A549 (cell line): ENCODE measurements around the gene GPS1. TPM values are rescaled to one million over a fixed set of nuclear protein-coding genes. Genes with fewer than 3 reads are reported as not detected.

ENCODE experiments used
- ATAC-seq, 2 experiments: fragments of 200-7000 bp in 1 of 2; fragments of >200 bp in 1 of 2; cut with Nextera tagmentation in 1 of 2; cut with Tn5 transposase in 1 of 2; 3 replicates each; pipeline versions ENCODE4 v1.8.0 to v1.9.1; 2018 to 2020; ENCODE audit warnings: mild to moderate bottlenecking in 1 of 2, moderate library complexity in 1 of 2
- CTCF ChIA-PET: fragments of 300-600 bp; sonication (Branson Sonifier 250); formaldehyde crosslinking; extraction: SDS; loops from one replicate; lab custom pipeline; 2021; ENCODE audit warnings: antibody characterized with exemption, inconsistent platforms; lab: Yijun Ruan, JAX
- POLR2A ChIA-PET: fragments of 350-600 bp; formaldehyde crosslinking; extraction: SDS; loops from one replicate; lab custom pipeline; 2021; ENCODE audit warnings: antibody characterized with exemption, inconsistent platforms; lab: Yijun Ruan, JAX
- DNase-seq, 2 experiments: peaks; one replicate each; pipeline versions ENCODE4 v3.0.0 to v3.0.0-alpha.2; 2011 to 2016; ENCODE audit warnings: low read depth in 1 of 2, low spot score in 1 of 2
- FAIRE-seq: peaks from 2 replicates; lab custom pipeline; 2011; peaks lifted over from hg19 to GRCh38; lab: Jason Lieb, UNC
- H3K27ac ChIP-seq, 2 experiments: fragments of >200 bp; sonication (Bioruptor Twin); formaldehyde crosslinking; 3 replicates each; pipeline ENCODE4 v1.5.1; 2016 to 2017
- H3K4me1 ChIP-seq: fragments of >200 bp; sonication (Bioruptor Twin); formaldehyde crosslinking; 3 replicates; pipeline ENCODE4 v1.6.1; 2016
- H3K4me2 ChIP-seq: fragments of >200 bp; sonication (Bioruptor Twin); formaldehyde crosslinking; 3 replicates; pipeline ENCODE4 v1.6.1; 2016
- H3K4me3 ChIP-seq: fragments of >200 bp; sonication (Bioruptor Twin); formaldehyde crosslinking; 3 replicates; pipeline ENCODE4 v1.5.1; 2016
- H3K9me3 ChIP-seq: fragments of >200 bp; sonication (Bioruptor Twin); formaldehyde crosslinking; 3 replicates; pipeline ENCODE4 v1.6.1; 2016
- CEBPB ChIP-seq, 2 experiments: fragments of >200 bp in 1 of 2; sonication (Bioruptor Twin) in 1 of 2; formaldehyde crosslinking in 1 of 2; IDR thresholded peaks; 2 replicates each; pipeline ENCODE4 v1.6.1; 2012 to 2016
- HOXB5 ChIP-seq: fragments of 250-450 bp; sonication (Bioruptor Pico); IDR thresholded peaks from 2 replicates; pipeline ENCODE4 v1.5.0; 2020; ENCODE audit warnings: mild to moderate bottlenecking, moderate library complexity
- JUN ChIP-seq, 2 experiments: fragments of >200 bp; sonication (Bioruptor Twin); formaldehyde crosslinking; IDR thresholded peaks; 2 replicates in 1 of 2; 3 replicates in 1 of 2; pipeline ENCODE4 v1.6.1; 2016 to 2017
- KDM1A ChIP-seq: fragments of 200-600 bp; sonication (generic); IDR thresholded peaks from 2 replicates; pipeline ENCODE4 v1.6.1; 2016; ENCODE audit warnings: low read depth, mild to moderate bottlenecking
- MAFK ChIP-seq: fragments of 450-650 bp; IDR thresholded peaks from 2 replicates; pipeline ENCODE4 v1.6.1; 2014; ENCODE audit not compliant: partially characterized antibody
- MYC ChIP-seq: IDR thresholded peaks from 2 replicates; pipeline ENCODE4 v1.6.1; 2012; ENCODE audit warnings: mild to moderate bottlenecking, inconsistent platforms, low read length, improper control_type of control experiment, borderline replicate concordance
- NPAS2 ChIP-seq: fragments of 250-450 bp; sonication (Bioruptor Pico); IDR thresholded peaks from 2 replicates; pipeline ENCODE4 v1.8.0; 2022; ENCODE audit warnings: mild to moderate bottlenecking, moderate library complexity, borderline replicate concordance
- PHF8 ChIP-seq: fragments of 200-600 bp; sonication (generic); IDR thresholded peaks from 2 replicates; pipeline ENCODE4 v1.6.1; 2016; ENCODE audit warnings: low read depth, mild to moderate bottlenecking, antibody characterized with exemption, moderate library complexity, borderline replicate concordance
- POLR2A ChIP-seq: IDR thresholded peaks from 2 replicates; pipeline ENCODE4 v1.6.1; 2012; ENCODE audit warnings: mild to moderate bottlenecking, low read length
- RAD21 ChIP-seq, 2 experiments: fragments of >200 bp in 1 of 2; sonication (Bioruptor Twin) in 1 of 2; formaldehyde crosslinking in 1 of 2; IDR thresholded peaks in 1 of 2; conservative IDR thresholded peaks in 1 of 2; 2 replicates in 1 of 2; 3 replicates in 1 of 2; pipeline ENCODE4 v1.6.1; 2012 to 2018; ENCODE audit warnings: inconsistent platforms in 1 of 2
- RARB ChIP-seq: fragments of 250-450 bp; sonication (Bioruptor Pico); IDR thresholded peaks from 2 replicates; pipeline ENCODE4 v1.8.0; 2021; ENCODE audit warnings: mild to moderate bottlenecking, moderate library complexity
- RCOR1 ChIP-seq: fragments of 150-350 bp; IDR thresholded peaks from 2 replicates; pipeline ENCODE4 v1.6.1; 2014; ENCODE audit warnings: antibody characterized with exemption, low read length, low read depth
- SMC3 ChIP-seq: fragments of >200 bp; sonication (Bioruptor Twin); formaldehyde crosslinking; IDR thresholded peaks from 3 replicates; pipeline ENCODE4 v1.6.1; 2018; ENCODE audit warnings: inconsistent platforms
- SREBF2 ChIP-seq: fragments of 450-650 bp; IDR thresholded peaks from 2 replicates; pipeline ENCODE4 v1.6.1; 2014; ENCODE audit warnings: mild to moderate bottlenecking, moderate library complexity
- TFCP2L1 ChIP-seq: fragments of 250-450 bp; sonication (Bioruptor Pico); IDR thresholded peaks from 2 replicates; pipeline ENCODE4 v1.5.0; 2021; ENCODE audit warnings: mild to moderate bottlenecking
- ZNF302 ChIP-seq: fragments of 250-450 bp; sonication (Bioruptor Pico); IDR thresholded peaks from 2 replicates; pipeline ENCODE4 v1.9.0; 2021; ENCODE audit warnings: inconsistent platforms, mild to moderate bottlenecking, moderate library complexity
- WGBS: methylation state at CpG from one replicate; pipeline ENCODE4 v1.1.6; 2017; ENCODE audit errors: missing lambda C conversion rate; 5-methylcytosine and 5-hydroxymethylcytosine counted together
- polyA plus RNA-seq, 4 experiments: library from polyadenylated mRNA; depleted of rRNA in 3 of 4; stranded (reverse); fragments of >200 nt; fragmentation: RNase III in 1 of 4; extraction: RNeasy Plus Mini Kit Qiagen cat#74134 plus additional on column Dnase treatment in 1 of 4; gene quantifications; 2 replicates in 3 of 4; 3 replicates in 1 of 4; pipeline ENCODE4 v1.2.3, GENCODE V29; 2011 to 2017
- TF ChIP-seq, protein P1 (sequence below): fragments of >200 bp; sonication (Bioruptor Twin); formaldehyde crosslinking; IDR thresholded peaks from 2 replicates; pipeline ENCODE4 v1.6.1; 2016
- TF ChIP-seq, protein P2 (sequence below): IDR thresholded peaks from 2 replicates; pipeline ENCODE4 v1.6.1; 2012

GPS1 gene
- polyA plus RNA-seq, 2 of the 4 experiments (the other 2 are of a cell fraction): 89.4 to 126 TPM

GRCh38 chr17:82080048-82080788 lies 28.5 kb downstream of the GPS1 start:
- Histone ChIP-seq H3K27ac (no peak overlapping the region), H3K9me3 (no peaks in the 10 kb centered on the region), H3K4me2 (no peak overlapping the region), H3K4me3 (no peak overlapping the region), H3K4me1 (no peaks in the 10 kb centered on the region)
- DNase-seq: no peak
- no peak for FAIRE-seq
- ChIA-PET POLR2A (interaction anchor here (0.9 kb wide), 1 partner anchor 18 kb away, joined by 3 read pairs; no protein-coding TSS in a partner anchor), CTCF (interaction anchor here (0.7 to 3.4 kb wide), 8 partner anchors 9 to 121 kb away, joined by 3 to 21 read pairs (median 3); partner anchors contain the start of genes DCXR, FASN and RAC3)
- TF ChIP-seq PHF8 (no peak), RAD21 (conservative IDR thresholded peaks at IDR 0.05 in 1 of 2, IDR thresholded peaks at IDR 0.05 in 1 of 2) (no peak), JUN (IDR thresholded peaks at IDR 0.05) (peak in 1 of 2 experiments; percentile 29; a peak in 1 of 5 replicates)
- TF ChIP-seq, protein P1, sequence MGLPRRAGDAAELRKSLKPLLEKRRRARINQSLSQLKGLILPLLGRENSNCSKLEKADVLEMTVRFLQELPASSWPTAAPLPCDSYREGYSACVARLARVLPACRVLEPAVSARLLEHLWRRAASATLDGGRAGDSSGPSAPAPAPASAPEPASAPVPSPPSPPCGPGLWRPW: no peak
- 94% methylated on average over 36 of the region's 36 CpGs for WGBS
- peak in 1 of 2 experiments; percentile 0; a peak in 1 of 6 replicates for ATAC-seq

DNA sequence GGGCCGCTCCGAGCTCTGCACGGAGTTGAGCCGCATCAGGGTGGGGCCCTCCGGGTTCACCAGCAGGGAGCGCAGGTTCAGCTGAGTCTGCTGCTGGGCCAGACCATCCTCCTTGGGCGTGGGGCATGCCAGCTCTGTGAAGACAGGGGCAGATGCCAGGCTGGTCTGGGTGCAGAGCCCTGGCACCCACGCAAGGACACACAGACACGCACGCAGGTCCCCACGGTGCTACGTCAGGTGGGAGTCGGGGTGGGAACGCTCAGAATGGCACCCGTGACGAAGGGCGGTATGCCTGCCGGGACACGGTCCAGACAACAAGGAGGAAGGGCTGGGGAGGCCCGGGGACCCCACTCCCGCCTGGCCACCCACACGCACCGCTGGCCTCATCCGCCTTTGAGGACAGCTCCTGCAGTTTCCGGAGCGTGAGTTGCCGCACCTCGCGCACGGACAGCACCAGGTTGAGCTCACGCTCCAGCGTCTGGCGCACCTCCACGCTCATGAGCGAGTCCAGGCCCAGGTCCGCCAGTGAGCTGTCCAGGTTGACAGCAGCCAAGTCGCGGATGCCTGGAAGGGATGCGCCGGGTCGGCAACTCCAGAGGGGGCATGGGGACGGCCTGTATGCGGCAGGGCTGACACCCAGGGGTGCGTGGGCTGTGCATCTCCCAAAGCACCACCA lies 29.2 kb downstream of the GPS1 start:
- H3K4me1 ChIP-seq: no peaks in the 10 kb centered on the region
- TF ChIP-seq HOXB5 (CRISPR knock-in tag) (no peak), KDM1A (no peak), SMC3 (no peak), RARB (CRISPR knock-in tag) (no peak)
- TF ChIP-seq, all 56 proteins: peak for 0
- Histone ChIP-seq H3K4me2 (no peak overlapping the region), H3K9me3 (no peaks in the 10 kb centered on the region), H3K4me3 (no peak overlapping the region), H3K27ac (no peak overlapping the region)
- 95% methylated on average over 43 of the region's 44 CpGs for WGBS
- DNase-seq (no peak), FAIRE-seq (no peak), ATAC-seq (peak; percentile 0 to 1; a peak in 1 of 6 replicates)
- POLR2A ChIA-PET: interaction anchor here (0.9 kb wide), 1 partner anchor 18 kb away, joined by 3 read pairs; no protein-coding TSS in a partner anchor
- CTCF ChIA-PET: interaction anchor here (0.7 to 3.4 kb wide), 8 partner anchors 8 to 61 kb away, joined by 3 to 21 read pairs (median 3); partner anchors contain the start of genes DCXR, FASN and RAC3

DNA sequence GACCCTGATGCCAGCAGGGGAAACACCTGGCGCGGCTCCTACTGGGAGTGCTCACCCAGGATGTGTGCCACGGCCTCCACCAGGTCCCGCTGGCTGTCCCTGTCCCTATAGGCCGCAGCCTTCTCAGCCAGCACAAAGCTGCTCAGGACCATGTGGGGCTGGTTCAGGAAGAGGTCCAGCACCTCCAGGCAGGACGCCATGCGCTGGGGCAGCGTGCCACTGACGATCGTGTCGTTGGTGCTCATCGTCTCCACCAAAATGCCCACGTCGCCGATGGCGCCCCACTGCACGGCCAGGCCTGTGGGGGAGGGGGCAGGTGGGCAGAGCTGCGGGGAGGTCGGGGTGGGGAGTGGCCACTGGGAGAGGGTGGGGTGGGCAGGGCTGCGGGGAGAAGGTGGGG lies 29.8 kb downstream of the GPS1 start:
- ATAC-seq (no peak), FAIRE-seq (no peak), DNase-seq (no peak)
- WGBS: 96% methylated on average over 13 of the region's 20 CpGs
- TF ChIP-seq ZNF302 (CRISPR knock-in tag) (no peak), RCOR1 (no peak), CEBPB (IDR thresholded peaks at IDR 0.05) (no peak), SREBF2 (no peak), RAD21 (conservative IDR thresholded peaks at IDR 0.05 in 1 of 2, IDR thresholded peaks at IDR 0.05 in 1 of 2) (no peak), MAFK (no peak), POLR2A (no peak), MYC (no peak), TFCP2L1 (no peak), NPAS2 (CRISPR knock-in tag) (no peak)
- TF ChIP-seq, protein P2, sequence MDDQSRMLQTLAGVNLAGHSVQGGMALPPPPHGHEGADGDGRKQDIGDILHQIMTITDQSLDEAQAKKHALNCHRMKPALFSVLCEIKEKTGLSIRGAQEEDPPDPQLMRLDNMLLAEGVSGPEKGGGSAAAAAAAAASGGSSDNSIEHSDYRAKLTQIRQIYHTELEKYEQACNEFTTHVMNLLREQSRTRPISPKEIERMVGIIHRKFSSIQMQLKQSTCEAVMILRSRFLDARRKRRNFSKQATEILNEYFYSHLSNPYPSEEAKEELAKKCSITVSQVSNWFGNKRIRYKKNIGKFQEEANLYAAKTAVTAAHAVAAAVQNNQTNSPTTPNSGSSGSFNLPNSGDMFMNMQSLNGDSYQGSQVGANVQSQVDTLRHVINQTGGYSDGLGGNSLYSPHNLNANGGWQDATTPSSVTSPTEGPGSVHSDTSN: no peak
- H3K4me2 ChIP-seq: no peak overlapping the region
- H3K4me1 ChIP-seq: no peaks in the 10 kb centered on the region
- no peak overlapping the region for H3K4me3 ChIP-seq
- POLR2A ChIA-PET: interaction anchor here (0.6 kb wide), 1 partner anchor 11 kb away, joined by 7 read pairs; no protein-coding TSS in a partner anchor
- no peaks in the 10 kb centered on the region for H3K9me3 ChIP-seq
- CTCF ChIA-PET: interaction anchor here (0.8 to 3.4 kb wide), 5 partner anchors 15 to 51 kb away, joined by 3 to 21 read pairs (median 3); partner anchors contain the start of gene RAC3
- no peak overlapping the region for H3K27ac ChIP-seq
